AG04450 (cell line): ENCODE measurements around the gene HDHD2. TPM values are rescaled to one million over a fixed set of nuclear protein-coding genes. Genes with fewer than 3 reads are reported as not detected.

Experiments
- CTCF ChIA-PET: fragments of 300-600, 350-600 bp; formaldehyde crosslinking; extraction: SDS; loops from one replicate; lab custom pipeline; 2022; ENCODE audit warnings: antibody characterized with exemption, inconsistent platforms; lab: Charles Lee
- POLR2A ChIA-PET: fragments of 350-600 bp; formaldehyde crosslinking; extraction: SDS; loops from one replicate; lab custom pipeline; 2021; ENCODE audit warnings: antibody characterized with exemption, inconsistent platforms; lab: Yijun Ruan, JAX
- DNase-seq: peaks from one replicate; pipeline ENCODE4 v3.0.0-alpha.2; 2011; ENCODE audit warnings: low read depth, low spot score
- H3K27ac ChIP-seq: one replicate; pipeline ENCODE4 v1.5.1; 2012; ENCODE audit warnings: low read depth, low read length, control low read depth
- H3K27me3 ChIP-seq: one replicate; pipeline ENCODE4 v1.6.0; 2012; ENCODE audit warnings: low read length; ENCODE audit not compliant: control insufficient read depth, insufficient read depth
- H3K4me3 ChIP-seq: 2 replicates; pipeline ENCODE4 v1.5.1; 2011; ENCODE audit warnings: mild to moderate bottlenecking, low read depth, low read length, control low read depth
- H3K9me3 ChIP-seq: 2 replicates; pipeline ENCODE4 v1.5.1; 2012; ENCODE audit warnings: low read length; ENCODE audit not compliant: control insufficient read depth, insufficient read depth
- polyA plus RNA-seq: library from polyadenylated mRNA; depleted of rRNA; stranded (reverse); fragments of >200 nt; gene quantifications from 2 replicates; pipeline ENCODE4 v1.2.3, GENCODE V29; 2011; rRNA removed
- small RNA-seq: library from RNA; depleted of rRNA; stranded (forward); fragments of <200 nt; gene quantifications from one replicate; pipeline ENCODE3, GENCODE V24; 2012; ENCODE audit warnings: low read depth; ENCODE audit not compliant: insufficient read length
- TF ChIP-seq, protein P1 (sequence below): IDR thresholded peaks from 2 replicates; pipeline ENCODE4 v1.5.1; 2011; ENCODE audit warnings: low read depth, low read length, control low read depth, inconsistent platforms

The HDHD2 gene
- polyA plus RNA-seq, 1 experiment: 18.5 TPM

DNA sequence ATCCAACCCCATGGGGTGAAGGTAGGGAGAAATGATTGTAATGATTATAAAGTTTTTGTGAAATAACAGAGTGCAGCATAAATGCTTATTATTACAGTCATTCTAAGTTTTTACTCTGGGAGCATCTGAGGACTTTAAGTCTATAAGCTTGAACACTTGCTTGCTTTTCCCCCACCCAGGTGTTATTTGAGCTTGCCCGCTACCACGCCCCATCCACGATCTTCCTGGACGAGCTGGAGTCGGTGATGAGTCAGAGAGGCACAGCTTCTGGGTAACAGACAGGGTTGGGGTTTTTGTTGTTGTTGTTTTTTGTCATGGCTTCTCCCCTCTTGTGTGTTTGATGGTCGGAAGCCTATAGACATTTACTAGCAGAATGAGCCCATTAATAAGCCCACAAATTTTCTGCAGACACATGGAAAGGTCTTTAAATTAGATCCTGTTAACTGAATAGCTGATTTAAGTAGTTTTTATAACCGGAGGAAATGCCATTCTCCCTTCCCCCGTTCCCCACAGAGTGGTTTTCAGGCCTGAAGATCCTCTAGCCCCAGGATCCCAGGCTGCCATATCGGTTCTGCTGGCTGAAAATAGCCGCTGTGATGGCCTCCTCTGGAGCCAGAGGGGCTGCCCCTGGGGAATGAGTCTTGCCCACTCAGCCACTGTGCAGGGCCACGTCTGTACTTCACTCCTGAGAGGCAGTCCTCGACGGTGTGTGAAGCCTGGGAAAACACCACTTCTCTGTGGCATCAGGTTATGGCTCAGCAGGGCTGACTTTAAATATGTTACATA is 75.0 kb downstream of the HDHD2 start:
- peaks cover 3% of the 10 kb centered on the region for H3K27me3 ChIP-seq
- no peak overlapping the region for H3K27ac ChIP-seq
- ChIA-PET CTCF (no interaction called here), POLR2A (no interaction called here)
- H3K4me3 ChIP-seq: no peak overlapping the region
- no peak for DNase-seq
- TF ChIP-seq, protein P1, sequence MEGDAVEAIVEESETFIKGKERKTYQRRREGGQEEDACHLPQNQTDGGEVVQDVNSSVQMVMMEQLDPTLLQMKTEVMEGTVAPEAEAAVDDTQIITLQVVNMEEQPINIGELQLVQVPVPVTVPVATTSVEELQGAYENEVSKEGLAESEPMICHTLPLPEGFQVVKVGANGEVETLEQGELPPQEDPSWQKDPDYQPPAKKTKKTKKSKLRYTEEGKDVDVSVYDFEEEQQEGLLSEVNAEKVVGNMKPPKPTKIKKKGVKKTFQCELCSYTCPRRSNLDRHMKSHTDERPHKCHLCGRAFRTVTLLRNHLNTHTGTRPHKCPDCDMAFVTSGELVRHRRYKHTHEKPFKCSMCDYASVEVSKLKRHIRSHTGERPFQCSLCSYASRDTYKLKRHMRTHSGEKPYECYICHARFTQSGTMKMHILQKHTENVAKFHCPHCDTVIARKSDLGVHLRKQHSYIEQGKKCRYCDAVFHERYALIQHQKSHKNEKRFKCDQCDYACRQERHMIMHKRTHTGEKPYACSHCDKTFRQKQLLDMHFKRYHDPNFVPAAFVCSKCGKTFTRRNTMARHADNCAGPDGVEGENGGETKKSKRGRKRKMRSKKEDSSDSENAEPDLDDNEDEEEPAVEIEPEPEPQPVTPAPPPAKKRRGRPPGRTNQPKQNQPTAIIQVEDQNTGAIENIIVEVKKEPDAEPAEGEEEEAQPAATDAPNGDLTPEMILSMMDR: no peak
- H3K9me3 ChIP-seq: no peaks in the 10 kb centered on the region

DNA sequence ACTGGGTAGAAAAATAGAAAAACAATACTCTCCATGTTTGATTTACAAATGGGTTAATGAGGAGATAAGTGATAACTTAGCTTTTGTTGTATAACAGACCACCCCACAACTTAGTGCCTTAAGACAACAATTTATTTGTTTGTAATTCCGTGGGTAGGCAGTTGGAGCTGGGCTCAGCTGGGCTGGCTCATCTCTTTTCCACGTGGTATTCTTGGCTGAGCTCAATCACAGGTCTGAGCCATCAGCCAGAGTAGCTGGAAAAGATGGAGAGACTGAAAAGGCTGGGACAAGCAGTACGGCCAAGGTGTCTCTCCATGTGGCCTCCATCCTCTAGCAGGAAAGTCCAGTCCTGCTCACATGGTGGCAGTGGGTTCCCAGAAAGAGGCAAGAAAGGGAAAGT is 82.7 kb downstream of the HDHD2 start:
- no peaks in the 10 kb centered on the region for H3K9me3 ChIP-seq
- no peak overlapping the region for H3K27ac ChIP-seq
- ChIA-PET POLR2A (no interaction called here), CTCF (interaction anchor here (1.2 to 1.5 kb wide), 2 partner anchors 138 to 894 kb away, joined by 4 to 5 read pairs; a partner anchor contains a TSS)
- H3K27me3 ChIP-seq: peaks cover 3% of the 10 kb centered on the region
- no peak overlapping the region for H3K4me3 ChIP-seq
- DNase-seq: no peak
- TF ChIP-seq, protein P1: no peak

DNA sequence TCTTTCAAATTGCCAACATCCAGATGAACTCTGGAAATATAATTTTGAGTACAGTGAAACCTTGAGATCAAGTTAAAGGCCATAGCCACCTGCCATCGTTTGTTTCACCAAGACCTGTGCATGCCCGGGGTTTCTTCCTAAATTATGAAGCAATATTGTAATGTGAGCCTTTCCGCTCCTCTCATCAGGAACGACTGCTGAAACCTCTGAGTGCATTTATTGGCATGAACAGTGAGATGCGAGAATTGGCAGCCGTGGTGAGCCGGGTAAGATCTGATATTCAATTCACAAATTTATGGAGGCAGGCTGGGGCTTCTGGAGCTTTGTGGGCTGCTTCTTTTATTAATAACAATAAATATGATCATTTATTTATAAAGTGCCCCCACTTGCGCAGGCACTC is 87.2 kb downstream of the HDHD2 start:
- Histone ChIP-seq H3K27ac (no peak overlapping the region), H3K4me3 (no peak overlapping the region), H3K27me3 (no peaks in the 10 kb centered on the region), H3K9me3 (no peaks in the 10 kb centered on the region)
- ChIA-PET POLR2A (no interaction called here), CTCF (no interaction called here)
- no peak for DNase-seq
- TF ChIP-seq, protein P1: no peak

GRCh38 chr18:47062471-47062870 is 87.8 kb downstream of the HDHD2 start:
- no peak for DNase-seq
- POLR2A ChIA-PET: no interaction called here
- Histone ChIP-seq H3K4me3 (no peak overlapping the region), H3K27ac (no peak overlapping the region), H3K9me3 (no peaks in the 10 kb centered on the region), H3K27me3 (no peaks in the 10 kb centered on the region)
- CTCF ChIA-PET: no interaction called here
- TF ChIP-seq, protein P1: no peak

Small RNAs within 50 kb of the gene (small RNA-seq; reads per million reads assigned to genes)
- not detected for gene AC012254.4

Other genes with a start within 250 kb of the HDHD2 start
- 10.0 and 10.1 TPM in 2 replicates for gene PIAS2, start 233.0 kb downstream of the HDHD2 start, polyA plus RNA-seq
- 1.9 and 2.9 TPM in 2 replicates for gene KATNAL2, start 232.9 kb downstream of the HDHD2 start, polyA plus RNA-seq
- gene ELOA2, start 114.9 kb downstream of the HDHD2 start, polyA plus RNA-seq: not detected in 2 replicates
- 18.6 and 28.6 TPM in 2 replicates for gene IER3IP1, start 25.9 kb upstream of the HDHD2 start, polyA plus RNA-seq
- gene SKOR2, start 101.2 kb upstream of the HDHD2 start, polyA plus RNA-seq: not detected in 2 replicates